Neuron (in vitro differentiated cells): ENCODE measurements around the gene POU2AF3.

Experiments used
- H2AFZ ChIP-seq: one replicate; pipeline ENCODE4 v1.6.1; 2013; ENCODE audit warnings: low read depth, mild to moderate bottlenecking, inconsistent platforms, low read length, moderate library complexity
- H3K27me3 ChIP-seq: one replicate; pipeline ENCODE4 v1.6.1; 2013; ENCODE audit warnings: low read length; ENCODE audit not compliant: insufficient read depth
- H3K36me3 ChIP-seq: one replicate; pipeline ENCODE4 v1.6.1; 2013; ENCODE audit warnings: low read length; ENCODE audit not compliant: insufficient read depth
- H3K4me1 ChIP-seq: one replicate; pipeline ENCODE4 v1.6.1; 2013; ENCODE audit warnings: low read length; ENCODE audit not compliant: insufficient read depth
- H3K4me3 ChIP-seq: 2 replicates; pipeline ENCODE4 v1.5.1; 2013; ENCODE audit warnings: mild to moderate bottlenecking, low read length, moderate library complexity
- H3K9me3 ChIP-seq: one replicate; pipeline ENCODE4 v1.6.1; 2013; ENCODE audit warnings: low read length

The POU2AF3 gene

DNA sequence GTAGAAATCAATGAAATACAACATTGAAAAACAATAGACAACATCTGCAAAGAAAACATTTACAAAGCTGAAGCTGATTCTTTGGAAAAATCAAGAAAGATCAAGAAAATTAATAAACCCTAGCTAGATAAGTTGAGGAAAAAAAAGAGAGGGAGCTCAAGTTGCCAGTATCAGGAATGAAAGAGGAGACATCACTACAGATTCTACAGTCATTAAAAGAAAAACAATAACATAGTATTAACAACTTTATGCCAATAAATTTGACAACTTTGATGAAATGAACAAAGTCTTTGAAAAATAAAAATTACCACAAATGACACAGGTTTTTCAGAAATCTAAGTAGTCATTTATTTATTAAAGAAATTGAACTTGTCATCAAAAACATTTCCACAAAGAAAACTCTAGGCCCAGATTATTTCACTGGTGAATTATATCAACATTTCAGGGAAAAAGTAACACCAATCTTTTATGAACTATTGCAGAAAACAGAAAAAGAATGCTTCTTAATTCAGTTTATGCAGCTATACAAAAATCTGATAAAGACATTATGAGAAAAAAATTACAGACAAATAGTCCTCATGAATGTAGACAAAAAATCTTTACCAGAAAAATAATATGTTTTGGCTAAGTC lies 41.5 kb downstream of the POU2AF3 start:
- Histone ChIP-seq H3K9me3 (no peaks in the 10 kb centered on the region), H3K36me3 (no peaks in the 10 kb centered on the region), H3K27me3 (no peaks in the 10 kb centered on the region), H3K4me1 (no peaks in the 10 kb centered on the region), H3K4me3 (no peak overlapping the region), H2AFZ (no peak overlapping the region)

DNA sequence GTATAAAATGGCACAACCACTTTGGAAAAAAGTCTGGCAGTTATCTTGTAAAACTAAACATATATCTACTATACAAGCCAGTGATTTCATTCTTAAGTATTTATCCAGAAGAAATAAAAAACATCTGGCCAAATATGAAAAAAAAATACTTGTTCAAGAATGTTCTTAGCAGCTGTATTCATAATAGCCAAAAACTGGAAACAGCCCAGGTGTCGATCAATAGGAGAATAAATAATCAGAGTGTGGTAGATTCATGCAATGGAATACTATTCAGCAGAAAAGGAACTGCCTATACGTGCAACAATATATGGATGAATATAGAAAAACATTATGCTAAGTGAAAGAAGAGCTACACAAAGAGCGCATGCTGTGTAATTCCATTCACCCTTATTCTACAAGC lies 44.0 kb downstream of the POU2AF3 start:
- H3K27me3 ChIP-seq = no peaks in the 10 kb centered on the region
- H3K9me3 ChIP-seq = no peaks in the 10 kb centered on the region
- no peaks in the 10 kb centered on the region for H3K4me1 ChIP-seq
- no peak overlapping the region for H2AFZ ChIP-seq
- no peak overlapping the region for H3K4me3 ChIP-seq
- no peaks in the 10 kb centered on the region for H3K36me3 ChIP-seq

DNA sequence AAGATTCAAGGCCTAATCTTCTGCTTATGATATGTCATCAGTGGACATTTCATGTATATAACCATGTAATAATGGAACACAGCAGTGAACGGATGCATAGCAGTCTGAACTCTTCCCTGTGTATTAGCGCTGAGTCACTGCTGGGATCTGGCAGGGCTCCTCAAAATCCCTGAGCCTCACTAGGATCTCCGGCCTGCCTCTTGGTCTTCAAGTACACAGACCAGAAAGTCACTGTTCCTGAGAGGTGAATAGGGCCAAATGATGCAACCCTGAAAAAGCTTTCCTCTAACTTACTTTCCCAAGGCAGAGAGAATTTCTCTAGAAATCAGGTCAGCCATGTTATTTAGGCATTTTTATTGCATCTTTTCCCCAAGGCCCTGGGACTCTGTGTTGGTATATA lies 45.7 kb downstream of the POU2AF3 start:
- H3K4me1 ChIP-seq = no peaks in the 10 kb centered on the region
- no peaks in the 10 kb centered on the region for H3K36me3 ChIP-seq
- no peak overlapping the region for H2AFZ ChIP-seq
- H3K9me3 ChIP-seq = no peaks in the 10 kb centered on the region
- H3K27me3 ChIP-seq = no peaks in the 10 kb centered on the region
- no peak overlapping the region for H3K4me3 ChIP-seq

DNA sequence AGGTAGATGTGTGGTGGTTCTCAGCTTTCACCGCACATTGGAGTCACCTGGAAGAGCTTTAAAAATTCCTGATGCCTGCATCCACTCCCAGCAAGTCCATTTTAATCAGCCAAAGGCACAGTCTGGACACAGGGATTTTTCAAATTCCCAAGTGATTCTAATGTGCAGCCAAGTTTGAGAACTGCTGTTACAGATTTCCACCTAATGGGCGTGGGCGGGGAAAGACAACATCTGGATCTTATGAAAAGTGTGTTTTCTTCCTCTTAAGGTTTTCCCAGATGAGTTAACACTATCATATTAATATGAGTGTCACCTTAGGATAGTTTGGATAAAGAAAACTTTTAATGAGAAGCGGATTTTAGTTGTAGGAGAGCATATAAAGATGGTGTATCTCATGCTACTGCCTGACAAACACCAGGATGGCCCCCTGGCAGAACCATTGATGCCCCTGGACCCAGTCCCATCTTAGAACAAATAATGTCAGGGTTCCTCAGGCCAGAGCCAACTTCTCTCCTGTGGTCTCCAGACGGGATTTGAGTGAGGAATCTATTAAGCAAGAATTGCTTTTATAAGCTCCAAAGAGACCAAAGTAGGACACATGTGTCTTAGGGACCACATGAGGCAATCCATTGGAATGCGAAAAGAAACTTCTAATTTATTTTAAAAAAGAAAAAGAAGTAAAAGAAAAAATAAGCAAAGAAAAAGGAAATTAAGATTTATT lies 48.8 kb downstream of the POU2AF3 start:
- Histone ChIP-seq H2AFZ (no peak overlapping the region), H3K4me1 (no peaks in the 10 kb centered on the region), H3K9me3 (no peaks in the 10 kb centered on the region), H3K36me3 (no peaks in the 10 kb centered on the region), H3K4me3 (no peak overlapping the region), H3K27me3 (no peaks in the 10 kb centered on the region)

DNA sequence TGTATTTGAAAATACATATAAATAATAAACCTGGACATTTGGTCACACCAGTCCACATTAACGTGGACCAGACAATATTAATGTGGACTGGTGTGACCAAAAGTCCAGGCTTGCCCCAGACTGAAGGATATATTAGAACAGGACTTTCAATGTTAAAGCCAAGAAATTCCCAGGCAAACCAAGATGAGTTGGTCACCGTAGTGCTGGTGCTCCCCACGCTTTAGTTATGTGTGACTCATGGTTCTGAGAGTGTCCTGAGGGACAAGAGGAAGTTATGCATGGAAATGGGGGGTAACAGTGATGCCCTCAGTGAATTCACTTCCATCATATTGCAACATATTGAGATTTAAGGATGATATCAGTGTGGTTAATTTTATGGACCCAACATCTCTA lies 49.4 kb downstream of the POU2AF3 start:
- Histone ChIP-seq H2AFZ (no peak overlapping the region), H3K27me3 (no peaks in the 10 kb centered on the region), H3K9me3 (no peaks in the 10 kb centered on the region), H3K4me3 (no peak overlapping the region), H3K36me3 (no peaks in the 10 kb centered on the region), H3K4me1 (no peaks in the 10 kb centered on the region)

DNA sequence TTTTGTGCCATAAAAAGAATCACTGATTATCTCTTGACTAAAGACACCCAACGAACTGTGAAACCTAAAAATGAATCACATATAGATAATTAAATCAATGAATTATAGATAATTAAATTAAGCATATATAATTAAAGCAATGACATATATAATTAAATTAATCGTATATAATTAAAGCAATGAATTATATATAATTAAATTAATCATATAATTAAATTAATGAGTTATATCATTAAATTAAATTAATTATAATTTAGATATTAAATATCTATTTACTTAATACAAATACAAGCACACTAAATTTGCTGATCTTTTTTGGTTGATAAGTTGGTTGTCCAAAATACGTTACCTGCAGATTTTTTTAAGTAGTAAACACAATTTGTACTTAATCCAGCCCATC lies 49.8 kb downstream of the POU2AF3 start:
- no peaks in the 10 kb centered on the region for H3K4me1 ChIP-seq
- H3K4me3 ChIP-seq = no peak overlapping the region
- H3K36me3 ChIP-seq = no peaks in the 10 kb centered on the region
- H3K27me3 ChIP-seq = no peaks in the 10 kb centered on the region
- H2AFZ ChIP-seq = no peak overlapping the region
- no peaks in the 10 kb centered on the region for H3K9me3 ChIP-seq

DNA sequence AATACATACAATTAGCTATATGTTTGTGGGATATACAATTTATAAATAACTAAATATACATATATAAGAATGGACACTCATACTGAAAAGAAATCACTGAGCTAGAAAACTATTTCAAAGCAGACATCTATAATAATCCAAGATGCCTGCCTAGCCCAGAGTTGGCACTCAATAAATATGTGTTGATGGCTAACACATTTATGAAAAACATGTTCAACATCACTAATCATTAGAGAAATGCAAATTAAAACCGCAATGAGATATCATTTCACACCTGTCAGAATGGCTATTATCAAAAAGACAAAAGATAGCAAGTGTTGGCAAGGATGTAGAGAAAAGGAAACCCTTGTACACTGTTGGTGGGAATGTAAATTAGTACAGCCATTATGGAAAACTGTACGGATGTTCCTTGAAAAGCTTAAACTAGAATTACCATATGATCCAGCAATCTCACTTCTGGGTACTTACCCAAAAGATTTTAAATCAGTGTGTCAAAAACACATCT lies 50.9 kb downstream of the POU2AF3 start:
- H3K9me3 ChIP-seq = no peaks in the 10 kb centered on the region
- no peaks in the 10 kb centered on the region for H3K4me1 ChIP-seq
- no peak overlapping the region for H2AFZ ChIP-seq
- no peaks in the 10 kb centered on the region for H3K36me3 ChIP-seq
- no peaks in the 10 kb centered on the region for H3K27me3 ChIP-seq
- no peak overlapping the region for H3K4me3 ChIP-seq

DNA sequence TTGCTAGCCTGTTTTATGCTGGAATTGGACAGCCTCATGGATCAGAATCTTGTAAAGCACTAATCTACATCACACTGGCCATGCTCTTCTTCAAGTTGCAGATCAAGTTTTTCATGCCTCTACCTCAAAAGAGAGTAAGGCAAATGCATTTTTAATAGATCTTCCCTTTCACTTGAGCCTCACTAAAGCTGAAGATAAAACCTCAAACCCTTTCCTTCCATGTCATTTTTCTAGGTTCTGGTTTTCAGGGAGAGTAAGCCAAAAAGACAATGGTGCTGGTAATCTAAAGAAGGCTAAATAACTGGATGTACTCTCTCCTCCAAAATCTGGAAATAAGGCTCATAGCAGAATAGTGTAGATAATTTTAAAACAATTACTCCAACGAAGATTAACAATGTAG lies 52.5 kb downstream of the POU2AF3 start:
- Histone ChIP-seq H3K27me3 (no peaks in the 10 kb centered on the region), H3K36me3 (no peaks in the 10 kb centered on the region), H3K4me1 (no peaks in the 10 kb centered on the region), H3K9me3 (no peaks in the 10 kb centered on the region), H3K4me3 (no peak overlapping the region), H2AFZ (no peak overlapping the region)

DNA sequence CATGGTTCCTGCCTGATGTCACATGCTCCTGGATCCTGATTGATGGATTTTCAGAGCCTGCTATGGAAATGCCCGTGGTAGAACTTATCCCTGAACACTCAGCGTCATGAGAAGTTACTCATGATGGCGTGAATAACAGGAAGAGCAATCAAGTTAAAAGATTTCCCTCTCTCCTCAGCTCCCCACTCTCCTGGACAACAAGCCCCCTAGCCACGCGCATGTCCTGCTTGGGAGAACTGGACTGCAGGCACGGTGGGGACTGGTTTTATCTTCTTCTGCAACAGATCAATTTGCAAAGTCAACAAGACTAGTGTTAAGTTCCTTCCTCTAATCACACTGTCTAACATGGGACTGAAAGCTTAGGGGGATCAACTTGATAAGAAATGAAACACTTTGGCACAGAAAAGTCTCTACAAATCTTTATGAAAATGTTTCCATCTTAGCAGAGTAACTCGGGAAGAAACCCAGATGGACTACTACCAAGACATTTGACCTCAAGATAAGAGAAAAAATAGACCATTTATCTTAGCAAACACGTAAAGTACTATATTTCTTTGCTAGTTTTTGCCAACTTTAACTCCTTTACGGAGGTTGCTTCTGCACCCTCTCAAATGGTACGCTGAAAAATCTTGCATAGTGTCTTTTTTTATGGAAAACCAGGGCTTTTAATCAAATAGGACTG lies 53.2 kb downstream of the POU2AF3 start:
- H3K36me3 ChIP-seq = no peaks in the 10 kb centered on the region
- no peak overlapping the region for H3K4me3 ChIP-seq
- H2AFZ ChIP-seq = no peak overlapping the region
- no peaks in the 10 kb centered on the region for H3K27me3 ChIP-seq
- no peaks in the 10 kb centered on the region for H3K4me1 ChIP-seq
- no peaks in the 10 kb centered on the region for H3K9me3 ChIP-seq

DNA sequence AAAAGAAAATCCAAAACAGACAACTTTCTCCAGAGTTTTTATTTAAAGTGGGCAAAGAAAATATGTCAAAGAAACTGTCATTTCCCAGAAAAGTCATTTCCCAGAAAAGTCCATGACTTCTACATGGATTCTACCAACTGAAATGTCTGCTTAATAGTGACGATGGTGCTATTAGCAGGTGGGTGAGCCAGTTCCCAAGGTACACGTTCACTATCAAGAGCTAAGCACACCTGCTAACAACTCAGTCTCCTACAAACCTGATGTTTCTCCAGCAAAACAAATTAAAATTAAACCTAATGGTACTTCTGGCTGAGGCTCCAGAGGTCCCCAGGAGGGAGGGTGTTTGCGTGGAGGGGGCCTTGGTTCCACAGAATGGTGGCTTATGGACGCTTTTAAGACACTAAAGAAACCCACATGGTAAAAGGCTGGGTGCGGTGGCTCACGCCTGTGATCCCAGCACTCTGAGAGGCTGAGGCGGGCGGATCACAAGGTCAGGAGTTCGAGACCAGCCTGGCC lies 53.9 kb downstream of the POU2AF3 start:
- no peaks in the 10 kb centered on the region for H3K4me1 ChIP-seq
- H3K27me3 ChIP-seq = no peaks in the 10 kb centered on the region

DNA sequence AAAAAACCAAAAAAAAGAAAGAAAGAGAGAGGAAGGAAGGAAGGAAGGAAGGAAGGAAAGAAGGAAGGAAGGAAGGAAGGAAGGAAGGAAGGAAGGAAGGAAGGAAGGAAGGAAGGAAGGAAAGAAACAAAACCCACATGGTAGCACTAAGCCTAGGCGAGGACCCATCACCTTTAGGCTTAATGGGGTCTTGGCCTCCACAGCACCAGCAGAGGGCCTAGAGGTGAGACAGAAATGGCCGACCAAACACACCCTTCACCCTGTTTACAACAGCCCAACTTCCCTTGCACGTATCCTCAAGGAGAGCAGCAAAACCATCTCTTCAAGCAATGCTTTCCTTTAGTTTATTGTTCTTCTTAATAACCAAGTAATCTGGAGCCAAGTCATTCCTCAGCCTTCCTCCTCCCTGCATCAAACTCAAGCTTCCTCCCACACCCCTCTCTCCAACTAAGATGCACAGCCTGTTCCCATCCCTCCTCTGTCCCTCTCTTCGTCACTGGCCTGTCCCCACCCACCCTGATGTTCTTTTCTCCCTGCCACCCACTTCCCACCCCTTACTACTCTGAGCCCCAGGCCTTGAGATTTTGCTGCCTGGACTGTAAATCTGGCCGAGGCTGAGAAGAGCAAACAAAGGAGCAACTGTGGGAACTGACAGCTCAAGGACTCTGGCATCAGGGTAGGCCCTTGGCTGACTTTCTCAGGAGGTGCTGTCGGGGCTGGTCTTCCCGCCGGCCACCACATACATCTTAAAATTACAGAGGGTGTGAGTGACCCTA lies 54.8 kb downstream of the POU2AF3 start:
- Histone ChIP-seq H3K4me1 (no peaks in the 10 kb centered on the region), H3K27me3 (no peaks in the 10 kb centered on the region), H3K9me3 (no peaks in the 10 kb centered on the region), H3K4me3 (no peak overlapping the region), H2AFZ (no peak overlapping the region), H3K36me3 (no peaks in the 10 kb centered on the region)

More for the DNA sequence above, 53.9 kb downstream of the POU2AF3 start:
- no peak overlapping the region for H3K4me3 ChIP-seq
- H2AFZ ChIP-seq = no peak overlapping the region
- H3K36me3 ChIP-seq = no peaks in the 10 kb centered on the region
- H3K9me3 ChIP-seq = no peaks in the 10 kb centered on the region

DNA sequence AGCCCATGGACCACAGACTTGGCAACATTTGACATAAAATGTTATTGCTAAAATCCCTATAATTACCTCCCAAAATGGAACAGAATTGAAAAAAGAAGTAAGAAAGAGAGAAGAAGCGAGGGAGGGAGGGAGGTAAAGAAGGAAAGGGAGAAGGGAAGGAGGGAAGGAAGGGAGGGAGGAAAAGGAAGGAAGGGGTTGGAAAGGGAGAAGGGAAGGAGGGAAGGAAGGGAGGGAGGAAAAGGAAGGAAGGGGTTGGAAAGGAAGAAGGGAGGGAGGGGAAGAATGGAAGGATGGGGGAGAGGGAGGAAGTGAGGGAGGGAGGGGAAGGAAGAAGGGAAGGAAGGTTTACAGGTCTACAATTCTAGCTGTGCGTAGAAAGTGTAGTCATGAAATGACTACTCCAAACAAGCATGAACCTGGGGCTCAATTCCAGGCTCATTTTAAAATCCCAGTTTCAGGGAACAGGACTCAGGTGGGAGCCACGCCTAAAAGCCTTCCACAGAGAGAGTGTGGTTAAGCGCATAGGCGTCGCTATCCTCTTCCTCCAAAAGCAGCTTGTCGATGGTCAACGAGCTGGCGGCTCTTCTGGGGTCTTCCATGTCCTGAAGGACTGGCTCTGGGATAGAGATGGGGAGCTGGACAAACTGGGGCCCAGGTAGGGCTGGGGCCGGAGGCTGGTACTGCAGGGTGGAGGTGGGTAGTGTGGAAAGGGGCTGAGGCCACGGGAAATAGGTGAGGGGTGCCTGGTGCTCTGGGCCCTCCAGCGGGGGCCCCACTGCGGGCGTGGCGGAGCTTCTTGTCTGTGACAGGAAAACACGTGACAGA lies 55.6 kb downstream of the POU2AF3 start:
- Histone ChIP-seq H3K9me3 (no peaks in the 10 kb centered on the region), H3K4me1 (no peaks in the 10 kb centered on the region), H3K36me3 (no peaks in the 10 kb centered on the region), H2AFZ (no peak overlapping the region), H3K4me3 (no peak overlapping the region), H3K27me3 (no peaks in the 10 kb centered on the region)
